Stimulated activated CD4-positive, alpha-beta T cell treated with anti-CD3 and anti-CD28 coated beads, Interleukin-2, amount 100 ng/mL, for 4 hours (primary cell): ENCODE results near the gene LPIN2.
"Not testable (repeated sequence)": the region's sequence is repeated elsewhere in the genome, so short reads cannot be mapped to it uniquely, and the experiment has no call there.

Source experiments
- DNase-seq: peaks from one replicate; pipeline ENCODE4 v3.0.0-alpha.2; 2020; ENCODE audit warnings: low read depth

The LPIN2 gene, protein sequence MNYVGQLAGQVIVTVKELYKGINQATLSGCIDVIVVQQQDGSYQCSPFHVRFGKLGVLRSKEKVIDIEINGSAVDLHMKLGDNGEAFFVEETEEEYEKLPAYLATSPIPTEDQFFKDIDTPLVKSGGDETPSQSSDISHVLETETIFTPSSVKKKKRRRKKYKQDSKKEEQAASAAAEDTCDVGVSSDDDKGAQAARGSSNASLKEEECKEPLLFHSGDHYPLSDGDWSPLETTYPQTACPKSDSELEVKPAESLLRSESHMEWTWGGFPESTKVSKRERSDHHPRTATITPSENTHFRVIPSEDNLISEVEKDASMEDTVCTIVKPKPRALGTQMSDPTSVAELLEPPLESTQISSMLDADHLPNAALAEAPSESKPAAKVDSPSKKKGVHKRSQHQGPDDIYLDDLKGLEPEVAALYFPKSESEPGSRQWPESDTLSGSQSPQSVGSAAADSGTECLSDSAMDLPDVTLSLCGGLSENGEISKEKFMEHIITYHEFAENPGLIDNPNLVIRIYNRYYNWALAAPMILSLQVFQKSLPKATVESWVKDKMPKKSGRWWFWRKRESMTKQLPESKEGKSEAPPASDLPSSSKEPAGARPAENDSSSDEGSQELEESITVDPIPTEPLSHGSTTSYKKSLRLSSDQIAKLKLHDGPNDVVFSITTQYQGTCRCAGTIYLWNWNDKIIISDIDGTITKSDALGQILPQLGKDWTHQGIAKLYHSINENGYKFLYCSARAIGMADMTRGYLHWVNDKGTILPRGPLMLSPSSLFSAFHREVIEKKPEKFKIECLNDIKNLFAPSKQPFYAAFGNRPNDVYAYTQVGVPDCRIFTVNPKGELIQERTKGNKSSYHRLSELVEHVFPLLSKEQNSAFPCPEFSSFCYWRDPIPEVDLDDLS

DNA sequence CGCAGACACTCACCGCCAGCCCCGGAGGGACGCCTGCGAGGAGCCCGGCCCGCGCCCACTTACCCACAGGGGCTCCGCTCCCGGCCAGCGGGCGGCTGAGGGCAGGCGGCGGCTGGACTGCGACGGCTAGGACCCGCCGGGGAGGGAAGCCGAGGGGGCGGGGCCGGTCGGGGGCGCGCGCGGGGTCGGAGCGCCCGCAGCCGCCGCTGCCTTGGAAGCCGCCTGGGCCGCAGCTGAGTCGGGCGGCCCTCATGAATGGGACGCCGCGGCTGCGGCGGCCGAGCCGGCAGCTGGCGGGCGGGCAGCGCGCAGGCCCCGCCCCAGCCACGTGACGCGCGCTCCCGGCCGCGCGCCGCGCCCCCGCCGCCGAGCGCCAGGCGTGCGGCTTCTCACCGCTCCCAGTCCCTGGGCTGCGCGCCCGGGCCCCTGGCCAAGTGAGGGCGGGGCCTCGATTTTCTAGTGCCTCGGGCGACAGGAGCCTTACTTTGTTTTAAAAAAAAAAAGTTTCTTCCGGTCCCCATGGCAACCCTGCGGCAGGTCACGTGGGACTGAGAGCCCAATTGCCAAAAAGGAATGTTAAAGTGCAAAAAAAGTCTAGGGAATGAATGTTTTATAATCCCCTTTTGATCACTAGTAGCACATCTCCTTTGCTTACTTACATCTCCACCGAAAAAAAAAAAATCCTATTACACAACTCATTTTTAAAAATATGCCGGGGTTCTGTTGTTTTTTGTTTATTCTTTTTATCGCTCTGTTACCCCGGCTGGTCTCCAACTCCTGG lies at the start of gene LPIN2:
Gene LPIN2, minus strand, starts transcription at position 121 of the 781 bp plus-strand sequence. CDS start 52,304 bp downstream, outside the sequence.
- DNase-seq: peak; percentile 95

GRCh38 chr18:3061581-3062312 lies 48.8 kb upstream of the LPIN2 start:
- no peak for DNase-seq

- DNase-seq: peak; percentile 26
These were observed 48.0 kb upstream of the LPIN2 start for GRCh38 chr18:3060667-3061580.

DNA sequence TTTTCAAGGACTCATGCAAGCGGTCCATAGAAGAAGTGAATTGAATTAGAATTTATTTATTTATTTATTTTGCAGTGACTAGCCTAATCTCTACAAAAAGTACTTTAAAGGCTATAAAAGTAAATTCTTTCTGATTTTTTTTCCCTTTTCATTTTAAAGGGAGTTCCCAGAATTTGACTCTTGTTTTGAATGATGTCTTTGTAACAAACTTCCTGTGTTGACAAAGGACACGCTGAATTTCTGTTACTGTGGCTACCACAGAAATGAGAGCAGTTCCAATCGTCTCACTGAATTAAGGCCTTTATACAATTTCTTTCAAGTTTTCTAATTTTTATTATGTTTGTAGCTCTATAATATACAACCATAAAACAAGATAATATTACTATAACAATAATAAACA lies 46.3 kb upstream of the LPIN2 start:
- no peak for DNase-seq

- no peak for DNase-seq
These were observed 45.6 kb upstream of the LPIN2 start for GRCh38 chr18:3058328-3059191.

DNA sequence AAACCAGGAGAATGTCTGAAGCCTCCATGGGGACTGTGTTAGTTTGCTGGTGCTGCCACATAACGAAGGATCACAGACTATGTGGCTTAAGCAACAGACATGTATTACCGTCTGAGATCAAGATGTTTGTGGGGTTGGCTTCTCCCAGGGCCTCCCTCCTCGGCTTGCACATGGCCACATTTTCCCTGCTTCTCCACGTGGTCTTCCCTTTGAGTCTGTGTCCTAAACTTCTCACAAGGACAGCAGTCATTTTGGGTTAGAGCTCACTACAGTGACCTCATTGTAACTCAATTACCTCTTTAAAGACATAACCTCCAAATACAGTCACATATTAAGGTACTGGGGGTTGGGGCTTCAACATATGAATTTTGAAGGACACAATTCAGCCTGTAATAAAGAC lies 44.6 kb upstream of the LPIN2 start:
- no peak for DNase-seq

- no peak for DNase-seq
These were observed 43.4 kb upstream of the LPIN2 start for GRCh38 chr18:3056311-3056710.

- DNase-seq: no peak
These were observed 42.9 kb upstream of the LPIN2 start for GRCh38 chr18:3055816-3056215.

DNA sequence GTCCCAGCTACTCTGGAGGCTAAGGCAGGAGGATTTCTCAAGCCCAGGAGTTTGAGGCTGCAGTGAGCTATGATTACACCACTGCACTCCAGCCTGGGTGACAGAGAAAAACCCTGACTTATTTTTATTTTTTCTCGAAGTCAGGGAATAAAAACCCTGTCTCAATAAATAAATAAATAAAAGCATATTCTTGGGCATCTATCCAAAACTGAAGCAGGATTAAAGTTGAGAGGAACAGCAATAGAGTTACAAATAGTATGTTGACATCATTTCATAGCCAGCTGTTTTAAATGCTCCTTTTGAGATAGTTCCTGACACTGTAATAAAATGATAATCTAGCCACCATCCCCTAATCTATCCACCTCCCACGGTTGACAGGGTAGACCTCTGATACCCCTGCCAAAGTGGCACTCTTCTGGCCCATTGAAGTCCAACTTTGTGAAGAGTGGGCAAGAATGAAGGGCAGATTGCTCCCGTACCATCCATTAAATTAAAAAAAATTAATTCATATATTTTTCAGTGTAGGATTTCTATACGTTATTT lies 42.3 kb upstream of the LPIN2 start:
- no peak for DNase-seq

DNA sequence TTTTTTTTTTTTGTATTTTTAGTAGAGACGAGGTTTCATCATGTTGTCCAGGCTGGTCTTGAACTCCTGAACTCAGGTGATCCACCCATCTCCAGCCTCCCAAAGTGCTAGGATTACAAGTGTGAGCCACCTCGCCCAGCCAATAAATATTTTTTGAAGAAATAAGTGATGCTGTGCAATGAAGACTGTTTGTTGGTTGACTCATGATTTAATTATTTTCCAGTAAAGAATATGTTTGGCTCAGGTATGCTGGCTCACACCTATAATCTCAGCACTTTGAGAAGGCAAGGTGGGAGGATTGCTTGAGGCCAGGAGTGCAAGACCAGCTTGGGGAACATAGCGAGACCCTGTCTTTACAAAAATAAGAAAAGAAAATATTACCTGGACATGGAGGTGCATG lies 41.8 kb upstream of the LPIN2 start:
- DNase-seq: no peak

DNA sequence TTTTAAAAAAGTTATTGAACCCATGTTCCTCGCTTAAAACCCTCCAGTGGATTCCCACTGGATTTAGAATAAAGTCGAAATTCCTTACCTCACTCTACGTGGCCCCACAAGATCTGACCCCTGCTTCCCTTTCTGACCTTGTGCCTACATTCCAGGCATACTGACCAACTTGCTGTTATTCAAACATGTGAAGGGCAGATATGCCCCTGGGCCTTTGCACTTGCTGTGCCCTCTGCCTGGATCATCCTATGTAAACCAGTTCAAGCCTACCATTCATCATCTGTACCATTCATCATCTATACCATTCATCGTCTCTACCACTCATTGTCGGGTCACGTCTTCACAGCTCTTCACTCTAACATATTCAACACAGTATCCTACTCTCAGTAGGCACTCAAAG lies 41.3 kb upstream of the LPIN2 start:
- no peak for DNase-seq

DNA sequence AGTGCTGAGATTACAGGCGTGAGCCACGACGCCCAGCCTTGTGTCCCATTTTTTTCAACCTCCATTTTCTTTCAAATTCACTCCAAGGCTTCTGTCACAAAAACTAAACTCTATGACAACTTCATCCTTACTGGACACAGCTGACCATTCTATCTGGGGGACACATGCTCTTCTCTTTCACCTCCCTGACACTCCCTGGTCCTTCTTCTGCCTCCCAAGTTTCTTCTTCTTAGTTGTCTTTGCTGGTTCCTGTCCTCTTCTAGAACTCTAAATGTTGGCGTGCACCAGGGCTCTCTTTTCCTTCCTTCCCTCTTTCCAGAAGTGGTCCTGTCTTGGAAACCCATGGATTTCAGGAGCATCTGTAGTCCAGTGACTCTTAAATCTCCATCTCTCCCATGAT lies 40.1 kb upstream of the LPIN2 start:
- DNase-seq: no peak

DNA sequence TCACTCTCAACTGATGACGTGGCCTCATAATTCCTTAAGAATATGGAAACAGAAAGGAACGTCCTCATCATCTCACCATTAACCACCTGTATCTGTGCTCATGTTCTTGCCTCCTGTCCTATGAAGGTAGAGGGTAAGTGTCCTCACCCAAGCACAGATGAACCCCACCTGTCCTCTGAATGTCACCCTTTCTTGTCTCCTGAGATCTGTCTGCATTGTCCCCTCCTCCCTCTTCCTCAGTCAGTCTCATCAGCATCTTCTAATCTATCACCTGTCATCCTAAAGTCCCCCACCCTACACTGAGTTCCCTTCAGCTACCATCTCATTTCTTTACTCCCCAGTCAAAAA lies 39.4 kb upstream of the LPIN2 start:
- no peak for DNase-seq

DNA sequence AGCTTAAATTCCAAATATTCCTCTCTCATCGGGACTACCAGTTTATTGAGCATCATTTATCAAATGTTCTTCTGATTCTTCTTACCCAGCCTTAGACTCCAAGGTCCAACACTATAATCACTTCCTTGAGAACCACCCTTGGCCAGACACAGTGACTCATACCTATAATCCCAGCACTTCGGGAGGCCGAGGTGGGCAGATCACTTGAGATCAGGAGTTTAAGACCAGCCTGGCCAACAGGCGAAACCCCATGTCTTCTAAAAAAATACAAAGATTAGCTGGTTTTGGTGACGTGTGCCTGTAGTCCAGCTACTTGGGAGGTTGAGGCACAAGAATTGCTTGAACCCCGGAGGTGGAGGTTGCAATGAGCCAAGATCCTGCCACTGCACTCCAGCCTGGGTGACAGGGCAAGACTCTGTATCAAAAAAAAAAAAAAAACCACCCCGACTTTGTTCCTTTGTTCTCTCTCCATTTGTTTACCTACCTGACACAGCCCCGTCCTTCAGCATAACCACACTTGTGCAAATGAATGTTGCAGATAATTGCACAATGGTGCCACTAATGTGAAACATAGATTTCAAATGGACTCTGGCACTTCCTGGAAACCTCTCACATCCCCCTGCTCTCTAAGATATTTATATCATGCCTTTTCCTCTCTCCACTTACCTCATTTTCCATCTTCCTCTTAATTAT lies 38.9 kb upstream of the LPIN2 start:
- DNase-seq: no peak

DNA sequence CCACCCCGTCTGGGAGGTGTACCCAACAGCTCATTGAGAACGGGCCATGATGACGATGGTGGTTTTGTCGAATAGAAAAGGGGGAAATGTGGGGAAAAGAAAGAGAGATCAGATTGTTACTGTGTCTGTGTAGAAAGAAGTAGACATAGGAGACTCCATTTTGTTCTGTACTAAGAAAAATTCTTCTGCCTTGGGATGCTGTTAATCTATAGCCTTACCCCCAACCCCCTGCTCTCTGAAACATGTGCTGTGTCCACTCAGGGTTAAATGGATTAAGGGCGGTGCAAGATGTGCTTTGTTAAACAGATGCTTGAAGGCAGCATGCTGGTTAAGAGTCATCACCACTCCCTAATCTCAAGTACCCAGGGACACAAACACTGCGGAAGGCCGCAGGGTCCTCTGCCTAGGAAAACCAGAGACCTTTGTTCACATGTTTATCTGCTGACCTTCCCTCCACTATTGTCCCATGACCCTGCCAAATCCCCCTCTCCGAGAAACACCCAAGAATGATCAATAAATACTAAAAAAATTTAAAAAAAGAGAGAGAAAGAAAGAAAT lies 37.0 kb upstream of the LPIN2 start:
- not testable (repeated sequence) for DNase-seq

DNA sequence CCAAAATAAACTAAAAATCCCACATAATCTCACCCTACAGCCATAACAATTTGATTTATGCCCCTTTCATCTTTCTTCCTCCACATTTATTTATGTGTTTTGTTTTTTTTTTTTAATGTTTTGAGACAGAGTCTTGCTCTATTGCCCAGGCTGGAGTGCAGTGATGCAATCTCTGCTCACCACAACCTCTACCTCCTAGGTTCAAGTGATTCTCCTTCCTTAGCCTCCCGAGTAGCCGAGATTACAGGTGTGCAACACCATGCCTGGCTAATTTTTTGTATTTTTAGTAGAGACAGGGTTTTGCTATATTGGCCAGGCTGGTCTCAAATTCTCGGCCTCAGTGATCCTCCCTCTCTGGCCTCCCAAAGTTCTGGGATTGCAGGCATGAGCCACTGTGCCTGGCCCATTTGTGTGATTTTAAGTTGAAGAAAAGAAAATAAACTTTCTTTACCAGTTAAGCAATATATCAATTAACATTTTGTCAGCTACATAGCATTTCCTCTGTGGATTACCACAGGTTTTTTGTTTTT lies 35.9 kb upstream of the LPIN2 start:
- DNase-seq: no peak

- no peak for DNase-seq
These were observed 35.2 kb upstream of the LPIN2 start for GRCh38 chr18:3048121-3048520.

- no peak for DNase-seq
These were observed 33.4 kb upstream of the LPIN2 start for GRCh38 chr18:3046216-3046808.
